ENCODE results near the gene AGK. TPM values are rescaled to one million over a fixed set of nuclear protein-coding genes. Genes with fewer than 3 reads are reported as not detected.
"Not testable (repeated sequence)": the region's sequence is repeated elsewhere in the genome, so short reads cannot be mapped to it uniquely, and the experiment has no call there.

The AGK gene
- total RNA-seq, 2 donors from 2014 or later, result 18.0 to 18.5 TPM

GRCh38 chr7:141631525-141631924 lies 80.3 kb downstream of the AGK start:
- intact Hi-C loops (cut with DNase I, micrococcal nuclease), result no loop called here

GRCh38 chr7:141634065-141634464 lies 82.9 kb downstream of the AGK start:
- no peak for DNase-seq
- no peak for ATAC-seq
- intact Hi-C loops (cut with DNase I, micrococcal nuclease), result no loop called here

More at GRCh38 chr7:141631525-141631924, 80.3 kb downstream of the AGK start:
- DNase-seq, result no peak
- no peak for ATAC-seq

DNA sequence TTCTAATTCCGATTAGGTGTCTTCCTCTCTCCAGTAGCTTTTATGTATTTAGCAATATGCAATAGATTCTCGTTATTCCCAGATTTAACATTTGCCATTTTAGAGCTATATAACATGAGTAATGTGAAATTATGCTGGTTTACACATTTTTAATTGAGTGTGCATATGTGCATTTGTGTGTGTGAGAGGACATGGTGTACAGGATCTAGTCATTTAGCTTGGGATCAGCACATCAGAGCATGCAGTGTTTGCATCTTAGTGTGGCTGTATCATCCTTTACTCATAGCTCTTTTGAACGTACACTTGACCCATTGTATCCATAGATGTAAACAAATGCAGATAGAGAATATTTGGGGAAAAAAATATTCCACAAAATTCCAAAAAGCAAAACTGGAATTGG lies 84.8 kb downstream of the AGK start:
- DNase-seq, result no peak
- intact Hi-C loops (cut with DNase I, micrococcal nuclease), result no loop called here
- ATAC-seq, result no peak

GRCh38 chr7:141640239-141640840 lies 89.1 kb downstream of the AGK start:
- intact Hi-C loops (cut with DNase I, micrococcal nuclease), result no loop called here

GRCh38 chr7:141641876-141642275 lies 90.7 kb downstream of the AGK start:
- intact Hi-C loops (cut with DNase I, micrococcal nuclease), result no loop called here
- DNase-seq, result no peak
- ATAC-seq, result no peak

More at GRCh38 chr7:141640239-141640840, 89.1 kb downstream of the AGK start:
- ATAC-seq (no peak), DNase-seq (no peak)

DNA sequence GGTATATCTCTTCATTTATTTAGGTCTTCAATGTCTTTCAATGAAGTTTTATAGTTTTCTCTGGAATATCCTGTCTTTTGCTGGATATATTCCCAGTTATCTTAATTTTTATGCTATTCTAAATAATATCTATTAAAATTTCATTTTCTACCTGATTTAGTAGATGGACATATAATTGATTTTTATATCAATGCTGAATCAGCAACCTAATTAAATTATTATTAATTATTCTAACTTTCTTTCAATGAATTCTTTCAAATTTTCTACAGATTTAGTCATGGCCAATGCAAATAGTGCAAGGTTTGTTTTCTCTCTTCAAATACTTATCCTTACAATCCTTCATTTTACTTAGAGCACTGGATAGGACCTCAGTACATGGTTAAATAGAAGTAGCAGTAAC lies 94.0 kb downstream of the AGK start:
- no peak for DNase-seq
- no peak for ATAC-seq
- intact Hi-C loops (cut with DNase I, micrococcal nuclease), result no loop called here

- no peak for ATAC-seq
- intact Hi-C loops (cut with DNase I, micrococcal nuclease), result no loop called here
- DNase-seq, result no peak
These were observed 95.7 kb downstream of the AGK start for GRCh38 chr7:141646826-141647480.

DNA sequence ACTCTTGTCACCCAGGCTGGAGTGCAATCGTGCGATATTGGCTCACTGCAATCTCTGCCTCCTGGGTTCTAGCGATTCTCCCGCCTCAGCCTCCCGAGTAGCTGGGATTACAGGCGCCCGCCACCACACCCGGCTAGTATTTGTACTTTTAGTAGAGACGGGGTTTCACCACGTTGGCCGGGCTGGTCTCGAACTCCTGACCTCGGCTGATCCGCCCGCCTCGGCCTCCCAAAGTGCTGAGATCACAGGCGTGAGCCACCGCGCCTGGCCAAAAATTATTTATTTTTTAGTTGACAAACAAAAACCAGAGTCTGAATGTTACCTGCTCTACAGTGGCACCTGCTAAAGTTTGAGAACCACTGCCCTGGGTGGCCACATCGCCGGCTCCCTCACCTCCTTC lies 96.5 kb downstream of the AGK start:
- DNase-seq; intact Hi-C loops (cut with DNase I, micrococcal nuclease); ATAC-seq: not testable (repeated sequence)

- ATAC-seq, result no peak
- intact Hi-C loops (cut with DNase I, micrococcal nuclease), result no loop called here
- no peak for DNase-seq
These were observed 97.3 kb downstream of the AGK start for GRCh38 chr7:141648276-141649114.

DNA sequence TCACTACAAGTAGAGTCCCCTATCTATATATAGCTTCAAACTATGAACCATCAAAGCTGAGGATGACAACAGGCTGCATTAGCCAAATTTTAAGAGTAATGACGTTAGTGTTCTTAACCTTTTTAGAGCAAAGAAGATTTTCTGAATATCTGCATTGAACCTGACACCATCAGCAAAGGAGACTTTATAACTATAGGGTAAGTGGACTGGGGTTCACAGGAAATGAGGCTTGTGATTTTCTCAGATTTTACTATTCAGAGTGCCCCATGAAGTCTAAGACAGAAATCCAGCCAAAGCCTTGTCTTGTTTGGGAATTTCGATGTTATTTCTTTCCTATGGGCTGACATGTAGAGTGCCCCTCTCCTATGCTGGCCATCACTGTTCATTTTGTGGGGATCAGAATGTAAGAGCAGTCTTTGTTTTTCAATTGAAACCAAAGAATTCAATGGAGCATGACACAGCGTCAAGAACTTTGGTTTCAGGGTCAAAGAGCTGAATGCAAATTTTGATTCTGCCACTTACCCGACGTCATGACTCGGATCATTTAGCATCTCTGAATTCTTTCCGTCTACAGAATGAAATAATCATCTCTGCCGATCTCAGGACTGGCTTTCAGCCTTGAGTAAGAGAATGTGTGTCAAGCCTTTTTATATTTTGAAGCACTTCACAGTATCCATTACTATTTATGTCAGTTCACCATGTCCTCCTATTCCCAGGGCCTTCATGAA lies 98.1 kb downstream of the AGK start:
- ATAC-seq, result no peak
- intact Hi-C loops (cut with DNase I, micrococcal nuclease), result no loop called here

DNA sequence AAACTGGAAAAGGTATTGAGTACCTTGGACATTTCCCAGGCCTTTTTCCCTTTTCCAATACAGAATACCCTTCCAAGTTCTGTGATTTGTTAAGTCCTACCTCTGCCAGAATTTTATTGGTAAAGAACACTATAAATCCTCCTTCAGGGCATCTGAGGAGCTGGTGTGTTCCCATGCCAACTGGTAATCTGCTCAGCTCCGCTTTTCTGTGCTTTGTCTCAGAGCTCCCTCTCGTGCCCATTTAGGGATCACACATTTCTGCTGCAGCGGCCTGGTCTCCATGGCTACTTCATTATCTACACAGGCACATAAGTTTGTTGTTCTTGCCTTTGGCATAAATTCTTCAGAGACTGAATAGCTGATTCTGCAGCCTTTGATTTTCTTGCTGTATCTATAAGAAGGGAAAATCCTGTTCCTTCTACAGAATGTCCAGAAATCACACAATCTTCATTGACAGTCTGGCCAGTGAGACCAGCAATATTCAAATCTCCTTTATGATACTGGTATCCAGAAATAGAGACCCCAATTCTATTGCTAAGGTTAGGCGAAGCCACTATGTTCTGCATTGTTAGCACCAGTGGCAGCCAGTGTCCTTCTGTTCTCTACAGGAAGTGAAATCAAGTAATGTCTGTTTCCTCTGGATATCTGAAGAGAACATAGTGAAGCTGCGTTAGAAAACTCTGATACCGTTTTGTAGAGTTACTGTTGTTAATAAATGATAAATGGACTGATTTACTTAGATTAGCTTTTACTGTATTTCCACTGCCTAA lies 98.8 kb downstream of the AGK start:
- intact Hi-C loops (cut with DNase I, micrococcal nuclease), result loop anchor here in 1 of 2 donors (10.0 kb wide), 1 partner anchor 85 kb away; the partner anchor contains the start of gene SSBP1
- DNase-seq (peak; percentile 38 to 50), ATAC-seq (peak; percentile 87)

More for the DNA sequence above, 98.1 kb downstream of the AGK start:
- DNase-seq, result no peak

- no peak for ATAC-seq
- no peak for DNase-seq
- intact Hi-C loops (cut with DNase I, micrococcal nuclease), result loop anchor here in 1 of 2 donors (10.0 kb wide), 1 partner anchor 83 kb away; the partner anchor contains the start of gene SSBP1
These were observed 100.2 kb downstream of the AGK start for GRCh38 chr7:141651417-141651816.

DNA sequence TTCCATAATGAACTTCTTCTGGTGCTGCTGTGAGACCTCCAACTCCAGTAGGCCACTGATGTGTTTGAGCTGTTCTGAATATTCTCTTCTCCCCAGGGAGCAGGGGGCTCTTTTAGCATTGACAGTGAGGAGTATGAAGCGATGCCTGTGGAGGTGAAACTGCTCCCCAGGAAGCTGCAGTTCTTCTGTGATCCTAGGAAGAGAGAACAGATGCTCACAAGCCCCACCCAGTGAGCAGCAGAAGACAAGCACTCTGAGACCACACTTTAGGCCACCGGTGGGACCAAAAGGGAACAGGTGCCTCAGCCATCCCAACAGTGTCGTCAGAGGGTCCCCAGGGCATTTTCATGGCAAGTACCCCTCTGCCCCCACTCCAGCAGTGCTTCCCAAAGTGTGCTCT lies 101.5 kb downstream of the AGK start:
- no peak for DNase-seq
- intact Hi-C loops (cut with DNase I, micrococcal nuclease), result loop anchor here in 1 of 2 donors (10.0 kb wide), 1 partner anchor 82 kb away; the partner anchor contains the start of gene SSBP1
- ATAC-seq, result no peak

GRCh38 chr7:141654551-141654950 lies 103.3 kb downstream of the AGK start:
- ATAC-seq, result peak; percentile 94
- DNase-seq, result peak; percentile 56 to 70
- intact Hi-C loops (cut with DNase I, micrococcal nuclease), result loop anchor here in 1 of 2 donors (10.0 kb wide), 1 partner anchor 80 kb away; the partner anchor contains the start of gene SSBP1

DNA sequence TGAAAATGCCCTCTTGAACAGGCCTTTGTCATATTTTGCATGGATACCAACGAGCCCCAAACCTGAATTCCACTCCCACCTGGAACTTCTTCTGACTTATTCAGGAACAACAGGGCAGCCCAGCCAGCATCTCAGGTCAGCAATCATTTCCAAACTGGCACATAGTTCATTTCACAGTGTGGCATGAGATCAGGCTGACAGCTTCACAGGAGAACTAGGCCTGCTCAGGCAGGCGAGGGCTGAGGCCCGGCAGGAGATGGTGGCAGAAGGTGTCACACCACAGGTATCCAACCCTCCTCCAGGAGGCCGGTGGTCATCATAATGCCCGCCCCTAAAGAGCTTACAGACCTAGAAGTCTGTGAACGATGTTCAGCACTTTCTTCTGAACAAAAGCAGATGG lies 108.3 kb downstream of the AGK start:
- no peak for DNase-seq
- intact Hi-C loops (cut with DNase I, micrococcal nuclease), result loop anchor here in 1 of 2 donors (10.0 kb wide), 1 partner anchor 75 kb away; the partner anchor contains the start of gene SSBP1
- no peak for ATAC-seq

- ATAC-seq (no peak), DNase-seq (peak in 1 of 2 donors; percentile 40)
- intact Hi-C loops (cut with DNase I, micrococcal nuclease), result no loop called here
These were observed 109.0 kb downstream of the AGK start for GRCh38 chr7:141660259-141660658.

- peak; percentile 58 to 72 for DNase-seq
- intact Hi-C loops (cut with DNase I, micrococcal nuclease), result no loop called here
These were observed 112.1 kb downstream of the AGK start for GRCh38 chr7:141663081-141663849.

More at GRCh38 chr7:141663081-141663849, 112.1 kb downstream of the AGK start:
- peak; percentile 86 for ATAC-seq
